K562 (cell line): ENCODE data around the gene KIF5A. TPM values are rescaled to one million over a fixed set of nuclear protein-coding genes. Genes with fewer than 3 reads are reported as not detected.

Experiments
- ARID4B ChIP-seq: sonication (generic); formaldehyde crosslinking; IDR thresholded peaks from 2 replicates; pipeline ENCODE4 v1.8.0; 2022; ENCODE audit warnings: mild to moderate bottlenecking, missing genetic modification reagents
- CREB3 ChIP-seq: fragments of 450-650 bp; conservative IDR thresholded peaks from 2 replicates; pipeline ENCODE4 v1.6.1; 2016; ENCODE audit warnings: missing genetic modification characterization, low read depth, mild to moderate bottlenecking, missing compliant biosample characterization, moderate library complexity
- ELK3 ChIP-seq: fragments of 450-650 bp; formaldehyde crosslinking; IDR thresholded peaks from 2 replicates; pipeline ENCODE4 v1.4.0; 2020; ENCODE audit warnings: mild to moderate bottlenecking
- KAT7 ChIP-seq: sonication (generic); formaldehyde crosslinking; IDR thresholded peaks from 2 replicates; pipeline ENCODE4 v1.8.0; 2022; ENCODE audit warnings: missing genetic modification reagents, mild to moderate bottlenecking, borderline replicate concordance
- RERE ChIP-seq: sonication (generic); formaldehyde crosslinking; IDR thresholded peaks from 2 replicates; pipeline ENCODE4 v1.8.0; 2023; ENCODE audit warnings: missing genetic modification reagents, mild to moderate bottlenecking, borderline replicate concordance
- ZC3H11A ChIP-seq: IDR thresholded peaks from 2 replicates; pipeline ENCODE4 v1.6.1; 2012; ENCODE audit warnings: low read depth, low read length, improper control_type of control experiment
- ZNF146 ChIP-seq: IDR thresholded peaks from one replicate; pipeline ENCODE4 v1.6.1; 2018; ENCODE audit warnings: missing compliant biosample characterization; ENCODE audit not compliant: unreplicated experiment
- ZNF398 ChIP-seq: fragments of 250-450 bp; sonication (Bioruptor Pico); IDR thresholded peaks from 2 replicates; pipeline ENCODE4 v1.8.0; 2021; ENCODE audit warnings: moderate library complexity, mild to moderate bottlenecking, inconsistent platforms
- ZNF449 ChIP-seq: fragments of 250-450 bp; sonication (Bioruptor Pico); IDR thresholded peaks from 2 replicates; pipeline ENCODE4 v1.8.0; 2022; ENCODE audit warnings: moderate library complexity, mild to moderate bottlenecking, inconsistent platforms
- polyA plus RNA-seq, 8 experiments: library from polyadenylated mRNA; depleted of rRNA in 4 of 8; stranded (reverse) in 5 of 8; unstranded in 3 of 8; fragments of >200 nt; fragmentation: Nextera tagmentation in 2 of 8; fragmentation: Illumina TruSeq in 1 of 8; extraction: Ambion mirVana in 2 of 8; extraction: Trizol in 1 of 8; gene quantifications; 2 replicates each; pipeline versions ENCODE4 v1.2.1 to v1.2.3, GENCODE V29; 2011 to 2014; ENCODE audit warnings: inconsistent platforms in 1 of 8, missing spikeins in 1 of 8
- total RNA-seq, 7 experiments: library from RNA; depleted of rRNA in 6 of 7; stranded (reverse); fragments of >200 nt in 6 of 7; fragmentation: Illumina TruSeq in 2 of 7; extraction: Trizol in 2 of 7; gene quantifications; 2 replicates each; pipeline versions ENCODE4 v1.2.1 to v1.2.3, GENCODE V29; 2011 to 2021; ENCODE audit warnings: low replicate concordance in 1 of 7

The KIF5A gene
- total and polyA plus RNA-seq, 9 of the 15 experiments (the other 6 are each of a cell fraction or from before 2014, with no cell fraction given), result 3.4 to 17.7 (median 8.0) TPM

GRCh38 chr12:57522887-57523705 is 26.7 kb upstream of the KIF5A start (continued):
- TF ChIP-seq ZNF146 (no peak), ELK3 (CRISPR knock-in tag) (no peak), RERE (no peak), ZNF449 (no peak), CREB3 (tag) (no peak), ZNF398 (CRISPR knock-in tag) (no peak), KAT7 (no peak), ZC3H11A (no peak), ARID4B (no peak; the same call in 1 of the 2 replicates)
